Measurements from ENCODE around the gene SLC16A4. TPM values are rescaled to one million over a fixed set of nuclear protein-coding genes. Genes with fewer than 3 reads are reported as not detected.

Gene SLC16A4
- 37.5 and 44.3 TPM in 2 replicates for total RNA-seq

GRCh38 chr1:110390692-110391245 is at the start of gene SLC16A4:
Gene SLC16A4 (minus strand): TSS chr1:110391026. CDS start chr1:110389323, 1,703 bp downstream.

GRCh38 chr1:110407260-110408210 is 16.7 kb upstream of the SLC16A4 start, which contains the start of gene LAMTOR5:
Gene LAMTOR5 (minus strand): TSS chr1:110407694. CDS start chr1:110407620, 74 bp downstream.

GRCh38 chr1:110338886-110339406 is 51.9 kb downstream of the SLC16A4 start, which contains the start of gene RBM15:
Gene RBM15 (plus strand): TSS chr1:110339377. CDS start chr1:110339406, 29 bp downstream.

Other genes starting within 250 kb of the SLC16A4 start
- gene SLC6A17, start 240.5 kb downstream of the SLC16A4 start, total RNA-seq: under 0.01 and 0.29 TPM in 2 replicates
- 4.6 and 9.6 TPM in 2 replicates for gene KCNC4, start 180.7 kb downstream of the SLC16A4 start, total RNA-seq
- gene RBM15, start 51.6 kb downstream of the SLC16A4 start, total RNA-seq: 9.5 and 17.9 TPM in 2 replicates
- gene LAMTOR5, start 16.7 kb upstream of the SLC16A4 start, total RNA-seq: 152 and 155 TPM in 2 replicates
- not detected in 2 replicates for gene PROK1, start 60.1 kb upstream of the SLC16A4 start, total RNA-seq
- not detected in 2 replicates for gene KCNA10, start 128.1 kb upstream of the SLC16A4 start, total RNA-seq
- not detected in 2 replicates for gene KCNA2, start 215.3 kb upstream of the SLC16A4 start, total RNA-seq